NOMO-1 treated with dmso at 0.1 percent for 144 hours (cell line): ENCODE results near the gene PSPH.
"Not testable (repeated sequence)": the region's sequence is repeated elsewhere in the genome, so short reads cannot be mapped to it uniquely, and the experiment has no call there.

Source experiments
- DNase-seq: peaks from one replicate; lab custom pipeline; 2025; ENCODE audit not compliant: unreplicated experiment; lab: John Stamatoyannopoulos, UW

Gene PSPH

DNA sequence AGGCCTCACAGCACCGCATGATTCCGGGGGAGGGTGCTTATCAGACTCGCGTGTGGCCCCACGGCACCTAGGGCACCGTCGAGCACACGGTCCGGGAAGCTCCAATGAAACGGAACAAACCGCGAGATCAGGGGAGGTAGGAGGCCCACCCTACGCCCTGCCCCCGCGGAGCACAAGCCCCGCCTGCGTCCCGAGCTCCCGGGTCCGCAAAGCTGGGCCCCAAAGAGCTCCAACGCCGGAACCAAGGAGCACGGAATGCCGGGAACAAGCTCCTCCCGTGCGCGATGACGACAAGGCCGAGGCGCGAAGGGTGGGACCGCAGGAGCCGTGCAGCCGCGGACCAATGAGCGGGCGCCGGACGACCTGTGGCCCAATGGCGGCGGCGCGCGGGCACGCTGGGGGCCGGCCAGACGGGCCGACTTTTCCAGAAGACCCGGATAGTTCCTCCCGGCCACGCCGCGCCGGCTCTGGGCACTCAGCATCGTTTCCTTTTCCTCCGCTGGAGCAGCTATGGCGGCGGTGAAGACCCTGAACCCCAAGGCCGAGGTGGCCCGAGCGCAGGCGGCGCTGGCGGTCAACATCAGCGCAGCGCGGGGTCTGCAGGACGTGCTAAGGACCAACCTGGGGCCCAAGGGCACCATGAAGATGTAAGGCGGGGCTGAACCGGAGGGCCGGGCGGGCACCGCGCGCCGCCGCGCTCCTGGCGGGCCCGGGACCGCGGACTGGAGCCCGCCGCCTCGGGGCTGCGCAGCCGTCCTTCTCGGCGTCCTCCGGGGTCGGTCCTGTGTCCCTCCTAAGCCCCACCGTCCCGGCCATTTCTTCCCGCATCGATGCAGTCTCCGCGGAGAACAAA, at the start of gene PSPH, which contains the start of gene CCT6A:
PSPH (minus strand) TSS at position 106 of the 853 bp plus-strand sequence. CDS start 30,232 bp downstream, outside the sequence.
CCT6A (plus strand) TSS at position 427 of the 853 bp plus-strand sequence; CDS start at position 511, 84 bp downstream.
- peak; percentile 88 for DNase-seq

DNA sequence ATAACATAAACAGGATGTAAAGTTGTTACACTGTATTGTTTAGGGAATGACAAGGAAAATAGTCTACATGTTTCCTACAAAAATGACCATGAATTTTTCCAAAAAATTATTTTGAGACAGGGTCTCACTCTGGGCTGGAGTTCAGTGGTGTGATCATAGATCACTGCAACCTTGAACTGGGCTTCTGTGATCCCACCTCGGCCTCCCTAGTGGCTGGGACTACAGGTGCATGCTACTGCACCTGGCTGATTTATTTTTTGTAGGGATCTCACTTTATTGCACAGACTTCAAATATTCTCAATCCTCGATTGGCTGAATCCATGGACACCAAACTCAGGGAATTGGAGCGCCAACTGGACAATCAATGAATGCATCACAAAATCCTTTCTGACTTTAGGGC, 48.4 kb upstream of the PSPH start:
- no peak for DNase-seq

DNA sequence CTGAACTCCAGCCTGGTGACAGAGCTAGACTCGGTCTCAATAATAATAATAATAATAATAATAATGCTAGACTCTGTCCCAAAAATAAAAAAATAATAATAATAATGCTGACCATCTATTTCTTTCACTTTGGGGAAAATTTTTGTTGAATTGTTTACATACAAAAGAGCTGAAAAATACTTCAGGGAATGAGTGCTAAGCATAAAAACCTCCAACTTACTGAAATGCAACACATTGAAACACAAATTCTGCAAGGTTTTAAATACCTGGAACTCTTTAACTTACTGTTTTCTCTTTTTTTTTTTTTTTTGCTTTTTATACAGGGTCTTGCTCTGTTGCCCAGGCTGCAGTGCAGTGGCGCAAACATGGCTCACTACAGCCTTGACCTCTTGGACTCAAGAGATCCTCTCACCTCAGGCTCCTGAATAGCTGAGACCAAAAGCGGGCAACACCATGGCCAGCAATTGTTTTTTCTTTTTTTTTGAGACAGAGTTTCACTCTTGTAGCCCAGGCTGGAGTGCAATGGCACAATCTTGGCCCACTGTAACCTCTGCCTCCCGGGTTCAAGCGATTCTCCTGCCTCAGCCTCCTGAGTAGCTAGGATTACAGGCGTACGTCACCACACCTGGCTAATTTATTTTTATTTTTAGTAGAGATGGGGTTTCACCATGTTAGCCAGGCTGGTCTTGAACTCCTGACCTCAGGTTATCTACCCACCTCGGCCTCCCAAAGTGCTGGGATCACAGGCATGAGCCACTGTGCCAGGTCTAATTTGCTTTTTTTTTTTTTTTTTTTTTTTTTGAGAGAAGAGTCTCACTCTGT, 47.2 kb upstream of the PSPH start:
- DNase-seq, result not testable (repeated sequence)

- no peak for DNase-seq
Observed at GRCh38 chr7:56097700-56098099, 46.5 kb upstream of the PSPH start.

GRCh38 chr7:56092789-56093531, 41.7 kb upstream of the PSPH start, which contains the start of gene PHKG1:
Gene PHKG1, minus strand, starts transcription at chr7:56092952. Its CDS starts 4,011 bp downstream, at chr7:56088941.
- DNase-seq, result no peak

- not testable (repeated sequence) for DNase-seq
Observed at GRCh38 chr7:56092388-56092787, 41.1 kb upstream of the PSPH start.

DNA sequence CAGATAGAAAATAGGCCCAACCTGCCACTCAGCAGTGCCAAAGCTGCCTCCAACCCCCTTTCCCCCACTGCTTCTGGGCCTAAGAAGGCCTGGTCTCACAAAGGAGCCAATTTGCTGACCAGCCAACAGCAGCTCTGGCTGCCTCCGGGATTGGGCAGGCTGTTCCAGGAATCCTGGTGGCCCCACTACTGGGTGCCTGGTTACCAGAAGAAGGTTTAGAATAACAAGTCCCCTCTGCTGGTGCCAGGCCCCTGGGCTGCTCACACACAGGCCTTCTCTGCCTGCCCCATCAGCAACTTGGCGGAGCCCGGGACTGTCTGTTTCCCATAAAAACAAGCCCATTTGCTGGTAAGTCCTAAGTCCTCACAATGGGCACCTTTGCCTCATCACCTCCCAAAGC, 40.3 kb upstream of the PSPH start:
- no peak for DNase-seq

- DNase-seq, result no peak
Observed at GRCh38 chr7:56087445-56087844, 36.2 kb upstream of the PSPH start.

- DNase-seq, result no peak
Observed at GRCh38 chr7:56086761-56087160, 35.5 kb upstream of the PSPH start.

GRCh38 chr7:56083150-56083785, 32.0 kb upstream of the PSPH start:
- DNase-seq, result no peak

- DNase-seq, result no peak
Observed at GRCh38 chr7:56081626-56082340, 30.5 kb upstream of the PSPH start.

DNA sequence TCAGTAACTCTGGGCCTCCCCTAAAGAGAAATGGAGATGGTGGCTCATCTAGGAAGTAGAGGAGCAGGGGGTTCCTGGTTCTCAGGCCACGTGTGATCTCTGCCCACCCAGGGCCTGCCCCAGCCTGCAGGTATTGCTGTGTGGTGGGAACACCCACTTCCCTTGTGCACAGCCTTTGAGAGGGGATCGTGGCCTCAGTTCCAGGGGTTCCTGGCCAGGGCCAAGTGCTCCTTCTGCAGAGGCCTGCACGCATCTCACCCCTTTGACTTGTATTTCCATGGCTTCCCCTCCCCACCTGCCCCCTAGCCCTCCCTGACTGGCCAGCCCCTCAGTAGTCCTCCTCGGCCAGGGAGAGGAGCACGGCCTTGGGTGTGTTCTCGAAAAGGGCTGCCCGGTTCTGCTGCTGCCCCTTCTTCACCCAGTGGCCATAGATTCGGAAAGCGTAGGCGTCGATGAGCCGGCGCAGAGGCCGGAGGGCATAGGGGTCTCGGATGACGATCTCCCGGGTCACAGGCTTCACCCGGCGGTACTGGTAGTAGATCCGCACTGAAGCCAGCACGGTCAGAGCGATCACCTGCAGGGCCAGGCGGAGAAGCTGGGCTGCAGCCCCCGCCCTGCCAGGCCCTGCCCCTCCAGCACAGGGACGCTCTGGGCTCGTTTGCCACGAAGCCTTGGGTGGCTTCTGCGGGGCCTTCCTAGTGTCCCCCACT, 29.6 kb upstream of the PSPH start:
- not testable (repeated sequence) for DNase-seq

DNA sequence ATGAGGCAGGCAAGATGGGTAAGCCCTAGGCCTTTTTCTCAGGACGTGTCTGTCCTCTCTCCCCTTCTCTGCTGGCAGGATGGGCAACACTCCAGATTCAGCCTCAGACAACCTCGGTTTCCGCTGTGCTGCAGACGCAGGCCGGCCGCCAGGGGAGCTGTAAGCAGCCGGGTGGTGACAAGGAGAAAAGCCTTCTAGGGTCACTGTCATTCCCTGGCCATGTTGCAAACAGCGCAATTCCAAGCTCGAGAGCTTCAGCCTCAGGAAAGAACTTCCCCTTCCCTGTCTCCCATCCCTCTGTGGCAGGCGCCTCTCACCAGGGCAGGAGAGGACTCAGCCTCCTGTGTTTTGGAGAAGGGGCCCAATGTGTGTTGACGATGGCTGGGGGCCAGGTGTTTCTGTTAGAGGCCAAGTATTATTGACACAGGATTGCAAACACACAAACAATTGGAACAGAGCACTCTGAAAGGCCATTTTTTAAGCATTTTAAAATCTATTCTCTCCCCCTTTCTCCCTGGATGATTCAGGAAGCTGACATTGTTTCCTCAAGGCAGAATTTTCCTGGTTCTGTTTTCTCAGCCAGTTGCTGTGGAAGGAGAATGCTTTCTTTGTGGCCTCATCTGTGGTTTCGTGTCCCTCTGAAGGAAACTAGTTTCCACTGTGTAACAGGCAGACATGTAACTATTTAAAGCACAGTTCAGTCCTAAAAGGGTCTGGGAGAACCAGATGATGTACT, 28.4 kb upstream of the PSPH start:
- DNase-seq, result no peak

DNA sequence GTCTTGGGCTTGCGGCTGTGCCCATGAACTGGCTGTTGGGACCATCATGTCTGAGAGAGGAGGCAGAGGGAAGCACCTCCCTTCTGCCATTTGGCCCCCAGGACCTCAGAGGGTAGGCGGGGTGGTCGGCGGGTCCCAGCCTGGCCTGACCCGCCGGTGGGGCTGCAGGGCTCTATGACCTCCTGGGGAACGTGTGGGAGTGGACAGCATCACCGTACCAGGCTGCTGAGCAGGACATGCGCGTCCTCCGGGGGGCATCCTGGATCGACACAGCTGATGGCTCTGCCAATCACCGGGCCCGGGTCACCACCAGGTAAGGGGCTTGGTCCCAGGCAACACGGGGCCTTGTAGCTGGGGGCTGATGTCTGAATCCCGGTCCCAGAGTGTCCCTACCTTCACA, 27.0 kb upstream of the PSPH start:
- DNase-seq, result no peak

DNA sequence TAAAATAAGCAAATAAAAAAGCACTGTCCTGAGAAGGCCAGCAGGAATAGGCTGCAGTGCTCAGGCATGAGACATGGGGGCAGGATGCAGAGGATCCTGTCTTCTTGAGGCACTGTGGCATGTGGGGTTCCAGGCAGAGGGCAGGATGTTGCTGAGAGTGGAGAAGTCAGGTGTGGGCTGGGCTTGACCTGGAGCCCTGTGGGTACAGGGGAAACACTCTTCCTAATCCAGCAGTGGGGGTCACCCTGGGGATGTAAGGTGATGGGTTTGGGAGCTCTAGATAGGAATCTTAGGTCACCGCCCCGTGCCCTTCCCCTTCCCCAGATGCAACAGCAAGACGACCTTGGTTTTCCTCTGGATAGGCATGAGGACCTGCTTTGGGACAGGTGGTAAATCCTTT, 26.4 kb upstream of the PSPH start:
- no peak for DNase-seq

DNA sequence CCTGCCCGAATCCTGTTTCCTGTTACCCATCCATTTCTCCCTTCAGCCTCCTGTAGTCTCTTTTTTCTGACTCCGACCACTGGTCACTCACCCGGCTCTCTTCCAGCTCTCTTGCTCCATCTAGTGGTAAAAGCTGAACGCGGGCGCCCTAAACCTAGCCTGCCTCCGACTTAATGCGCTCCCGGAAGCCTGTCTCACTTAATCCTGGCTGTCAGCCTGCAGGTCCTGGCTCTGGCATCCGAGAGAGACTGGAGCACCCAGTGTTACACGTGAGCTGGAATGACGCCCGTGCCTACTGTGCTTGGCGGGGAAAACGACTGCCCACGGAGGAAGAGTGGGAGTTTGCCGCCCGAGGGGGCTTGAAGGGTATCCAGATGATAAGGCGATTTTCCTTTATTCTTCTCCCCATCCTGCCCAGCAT, 23.1 kb upstream of the PSPH start:
- peak; percentile 42 for DNase-seq

DNA sequence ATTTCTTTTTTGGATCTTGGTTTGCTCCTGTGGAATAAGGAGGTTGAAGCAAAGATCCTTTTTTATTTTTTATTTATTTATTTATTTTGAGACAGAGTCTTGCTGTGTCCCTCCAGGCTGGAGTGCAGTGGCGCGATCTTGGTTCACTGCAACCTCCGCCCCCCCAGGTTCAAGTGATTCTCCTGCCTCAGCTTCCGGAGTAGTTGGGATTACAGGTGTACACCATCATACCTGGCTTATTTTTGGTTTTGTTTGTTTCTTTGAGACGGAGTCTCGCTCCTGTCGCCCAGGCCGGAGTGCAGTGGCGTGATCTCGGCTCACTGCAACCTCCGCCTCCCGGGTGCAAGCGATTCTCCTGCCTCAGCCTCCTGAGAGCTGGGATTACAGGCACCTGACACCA, 15.1 kb upstream of the PSPH start:
- DNase-seq, result not testable (repeated sequence)

GRCh38 chr7:56063882-56064625, 12.8 kb upstream of the PSPH start, which contains the start of gene SUMF2:
Gene SUMF2, plus strand, starts transcription at chr7:56064286. Its CDS starts 26 bp downstream, at chr7:56064312.
- DNase-seq, result peak; percentile 72
